OCI-LY1 (cell line): ENCODE data around the gene VTI1A.

ENCODE experiments used
- CTCF ChIP-seq: fragments of 200-600 bp; sonication (generic), shearing (Covaris generic); IDR thresholded peaks from 2 replicates; pipeline ENCODE4 v1.5.1; 2017; ENCODE audit warnings: mild to moderate bottlenecking, antibody characterized with exemption, low read length, moderate library complexity, mixed read lengths
- EZH2 ChIP-seq: fragments of 200-600 bp; sonication (generic), shearing (Covaris generic); IDR thresholded peaks from 2 replicates; pipeline ENCODE4 v1.8.0; 2017; ENCODE audit warnings: borderline replicate concordance, mixed run types, mild to moderate bottlenecking, antibody characterized with exemption, low read length, moderate library complexity, mixed read lengths

- TF ChIP-seq CTCF (no peak), EZH2 (no peak)
These were observed 401.9 kb downstream of the VTI1A start for GRCh38 chr10:112848868-112849430.
